NCI-H345 (cell line): ENCODE data around the gene ASPA.
"Not testable (repeated sequence)": the region's sequence is repeated elsewhere in the genome, so short reads cannot be mapped to it uniquely, and the experiment has no call there.

ENCODE experiments used
- DNase-seq: peaks from one replicate; lab custom pipeline; 2025; lab: John Stamatoyannopoulos, UW

The ASPA gene

GRCh38 chr17:3475812-3476610, at the start of gene ASPA:
Gene ASPA, plus strand, starts transcription at chr17:3475997. Its CDS starts 163 bp downstream, at chr17:3476160.
- DNase-seq = no peak

GRCh38 chr17:3433215-3433614, 42.6 kb upstream of the ASPA start:
- DNase-seq = not testable (repeated sequence)

- DNase-seq = no peak
Measured at GRCh38 chr17:3433741-3434140, 42.1 kb upstream of the ASPA start, which contains the start of gene OR1E2. Gene OR1E2, minus strand, starts transcription at chr17:3433841. Its CDS starts 0 bp downstream, at chr17:3433841.

GRCh38 chr17:3438368-3438767, 37.4 kb upstream of the ASPA start:
- no peak for DNase-seq

- DNase-seq = no peak
Measured at GRCh38 chr17:3440451-3440850, 35.3 kb upstream of the ASPA start.

- DNase-seq = no peak
Measured at GRCh38 chr17:3447625-3448024, 28.2 kb upstream of the ASPA start.

GRCh38 chr17:3448059-3448665, 27.6 kb upstream of the ASPA start:
- no peak for DNase-seq

- not testable (repeated sequence) for DNase-seq
Measured at GRCh38 chr17:3466355-3466754, 9.4 kb upstream of the ASPA start.

GRCh38 chr17:3469529-3469928, 6.3 kb upstream of the ASPA start:
- no peak for DNase-seq

- no peak for DNase-seq
Measured at GRCh38 chr17:3471599-3471998, 4.2 kb upstream of the ASPA start, which contains the start of gene SPATA22. Gene SPATA22, minus strand, starts transcription at chr17:3471819. Its CDS starts 2,494 bp downstream, at chr17:3469325.

GRCh38 chr17:3472137-3472536, 3.7 kb upstream of the ASPA start:
- no peak for DNase-seq

- no peak for DNase-seq
Measured at GRCh38 chr17:3474212-3474611, 1.6 kb upstream of the ASPA start.

- DNase-seq = no peak
Measured at GRCh38 chr17:3475251-3475685, 529 bp upstream of the ASPA start.

- no peak for DNase-seq
Measured at GRCh38 chr17:3479988-3480387, 4.2 kb downstream of the ASPA start.

GRCh38 chr17:3482852-3483251, 7.1 kb downstream of the ASPA start:
- no peak for DNase-seq

GRCh38 chr17:3485481-3486068, 9.8 kb downstream of the ASPA start:
- no peak for DNase-seq

GRCh38 chr17:3497101-3497500, 21.3 kb downstream of the ASPA start:
- DNase-seq = no peak

- no peak for DNase-seq
Measured at GRCh38 chr17:3501344-3501743, 25.5 kb downstream of the ASPA start.

GRCh38 chr17:3502466-3502865, 26.7 kb downstream of the ASPA start:
- no peak for DNase-seq

- DNase-seq = no peak
Measured at GRCh38 chr17:3503285-3503684, 27.5 kb downstream of the ASPA start.

GRCh38 chr17:3505008-3505407, 29.2 kb downstream of the ASPA start:
- no peak for DNase-seq

- DNase-seq = no peak
Measured at GRCh38 chr17:3506054-3506453, 30.3 kb downstream of the ASPA start.

GRCh38 chr17:3507071-3507470, 31.3 kb downstream of the ASPA start:
- no peak for DNase-seq
